AG04450 (cell line): ENCODE measurements around the gene ARMC3. TPM values are rescaled to one million over a fixed set of nuclear protein-coding genes. Genes with fewer than 3 reads are reported as not detected.
A peak's percentile ranks its signal among the peaks of the same experiment; 100 is the strongest.

ENCODE experiments used
- CTCF ChIA-PET: fragments of 300-600, 350-600 bp; formaldehyde crosslinking; extraction: SDS; loops from one replicate; lab custom pipeline; 2022; ENCODE audit warnings: antibody characterized with exemption, inconsistent platforms; lab: Charles Lee
- POLR2A ChIA-PET: fragments of 350-600 bp; formaldehyde crosslinking; extraction: SDS; loops from one replicate; lab custom pipeline; 2021; ENCODE audit warnings: antibody characterized with exemption, inconsistent platforms; lab: Yijun Ruan, JAX
- DNase-seq: peaks from one replicate; pipeline ENCODE4 v3.0.0-alpha.2; 2011; ENCODE audit warnings: low read depth, low spot score
- H3K27ac ChIP-seq: one replicate; pipeline ENCODE4 v1.5.1; 2012; ENCODE audit warnings: low read depth, low read length, control low read depth
- H3K27me3 ChIP-seq: one replicate; pipeline ENCODE4 v1.6.0; 2012; ENCODE audit warnings: low read length; ENCODE audit not compliant: control insufficient read depth, insufficient read depth
- H3K4me3 ChIP-seq: 2 replicates; pipeline ENCODE4 v1.5.1; 2011; ENCODE audit warnings: mild to moderate bottlenecking, low read depth, low read length, control low read depth
- H3K9me3 ChIP-seq: 2 replicates; pipeline ENCODE4 v1.5.1; 2012; ENCODE audit warnings: low read length; ENCODE audit not compliant: control insufficient read depth, insufficient read depth
- polyA minus RNA-seq: library from RNA; depleted of rRNA, polyadenylated mRNA; stranded (reverse); fragments of >200 nt; gene quantifications from 2 replicates; pipeline ENCODE4 v1.2.3, GENCODE V29; 2011; rRNA and poly(A)+ RNA removed
- polyA plus RNA-seq: library from polyadenylated mRNA; depleted of rRNA; stranded (reverse); fragments of >200 nt; gene quantifications from 2 replicates; pipeline ENCODE4 v1.2.3, GENCODE V29; 2011; rRNA removed
- TF ChIP-seq, protein P1 (sequence below): IDR thresholded peaks from 2 replicates; pipeline ENCODE4 v1.5.1; 2011; ENCODE audit warnings: low read depth, low read length, control low read depth, inconsistent platforms

ARMC3 gene
- not detected in 2 replicates for polyA plus RNA-seq
- not detected in 2 replicates for polyA minus RNA-seq

- ChIA-PET CTCF (interaction anchor here (0.6 kb wide), 1 partner anchor 99 kb away, joined by 3 read pairs; no protein-coding TSS in a partner anchor), POLR2A (no interaction called here)
- Histone ChIP-seq H3K4me3 (peak within 1 kb of the TSS; percentile 47), H3K9me3 (no peaks in the 10 kb centered on the region), H3K27me3 (no peaks in the 10 kb centered on the region), H3K27ac (no peak within 1 kb of the TSS)
- TF ChIP-seq, protein P1, sequence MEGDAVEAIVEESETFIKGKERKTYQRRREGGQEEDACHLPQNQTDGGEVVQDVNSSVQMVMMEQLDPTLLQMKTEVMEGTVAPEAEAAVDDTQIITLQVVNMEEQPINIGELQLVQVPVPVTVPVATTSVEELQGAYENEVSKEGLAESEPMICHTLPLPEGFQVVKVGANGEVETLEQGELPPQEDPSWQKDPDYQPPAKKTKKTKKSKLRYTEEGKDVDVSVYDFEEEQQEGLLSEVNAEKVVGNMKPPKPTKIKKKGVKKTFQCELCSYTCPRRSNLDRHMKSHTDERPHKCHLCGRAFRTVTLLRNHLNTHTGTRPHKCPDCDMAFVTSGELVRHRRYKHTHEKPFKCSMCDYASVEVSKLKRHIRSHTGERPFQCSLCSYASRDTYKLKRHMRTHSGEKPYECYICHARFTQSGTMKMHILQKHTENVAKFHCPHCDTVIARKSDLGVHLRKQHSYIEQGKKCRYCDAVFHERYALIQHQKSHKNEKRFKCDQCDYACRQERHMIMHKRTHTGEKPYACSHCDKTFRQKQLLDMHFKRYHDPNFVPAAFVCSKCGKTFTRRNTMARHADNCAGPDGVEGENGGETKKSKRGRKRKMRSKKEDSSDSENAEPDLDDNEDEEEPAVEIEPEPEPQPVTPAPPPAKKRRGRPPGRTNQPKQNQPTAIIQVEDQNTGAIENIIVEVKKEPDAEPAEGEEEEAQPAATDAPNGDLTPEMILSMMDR: no peak
- DNase-seq: no peak
Measured at GRCh38 chr10:22927661-22928403, at the start of gene ARMC3. ARMC3 (plus strand) TSS chr10:22928053; CDS start chr10:22931997, 3,944 bp downstream.

DNA sequence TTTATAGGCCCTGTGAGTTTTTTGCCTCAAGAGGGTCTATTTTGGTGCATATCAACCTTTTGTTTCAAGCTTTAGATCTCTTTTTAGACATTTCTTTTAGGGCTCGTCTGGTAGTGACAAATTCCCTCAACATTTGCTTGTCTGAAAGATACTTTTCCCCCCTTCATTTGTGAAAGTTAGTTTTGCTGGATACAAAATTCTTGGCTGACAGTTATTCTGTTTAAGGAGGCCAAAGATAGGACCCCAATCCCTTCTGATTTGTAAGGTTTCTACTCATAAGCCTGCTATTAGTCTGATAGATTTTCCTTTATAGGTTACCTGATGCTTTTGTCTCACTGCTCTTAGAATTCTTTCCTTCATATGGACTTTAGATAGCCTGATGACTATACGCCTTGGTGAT lies 36.1 kb upstream of the ARMC3 start:
- H3K4me3 ChIP-seq: no peak overlapping the region
- no peaks in the 10 kb centered on the region for H3K27me3 ChIP-seq
- POLR2A ChIA-PET: no interaction called here
- TF ChIP-seq, protein P1: no peak
- no peak for DNase-seq
- CTCF ChIA-PET: no interaction called here
- H3K9me3 ChIP-seq: no peaks in the 10 kb centered on the region
- no peak overlapping the region for H3K27ac ChIP-seq

GRCh38 chr10:22893781-22894180 lies 34.1 kb upstream of the ARMC3 start:
- no peak overlapping the region for H3K4me3 ChIP-seq
- H3K9me3 ChIP-seq: no peaks in the 10 kb centered on the region
- ChIA-PET POLR2A (no interaction called here), CTCF (no interaction called here)
- no peak for DNase-seq
- no peaks in the 10 kb centered on the region for H3K27me3 ChIP-seq
- no peak overlapping the region for H3K27ac ChIP-seq
- TF ChIP-seq, protein P1: no peak

GRCh38 chr10:22894714-22895113 lies 33.1 kb upstream of the ARMC3 start:
- H3K27me3 ChIP-seq: no peaks in the 10 kb centered on the region
- H3K27ac ChIP-seq: no peak overlapping the region
- TF ChIP-seq, protein P1: no peak
- no peaks in the 10 kb centered on the region for H3K9me3 ChIP-seq
- no peak for DNase-seq
- ChIA-PET POLR2A (no interaction called here), CTCF (no interaction called here)
- H3K4me3 ChIP-seq: no peak overlapping the region

DNA sequence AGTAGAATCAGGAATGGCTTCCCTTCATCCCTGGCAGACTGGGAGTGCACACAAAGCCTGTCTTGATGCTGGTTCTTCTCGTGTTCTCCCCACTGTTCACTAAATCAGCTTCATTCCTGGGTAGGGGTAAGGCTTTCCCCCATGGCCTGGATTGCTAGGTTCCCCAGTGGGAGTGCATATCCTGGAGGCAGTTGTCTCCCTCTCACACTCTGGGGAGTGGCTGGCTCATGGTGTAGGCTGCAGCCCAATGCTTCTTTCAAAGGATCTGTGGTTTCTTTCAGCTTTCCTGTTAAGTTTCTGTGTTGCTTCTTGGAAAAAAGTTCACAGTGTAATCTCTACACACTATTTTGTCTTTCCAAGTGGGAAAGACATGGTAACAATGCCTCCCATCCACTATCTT lies 32.6 kb upstream of the ARMC3 start:
- no peaks in the 10 kb centered on the region for H3K9me3 ChIP-seq
- ChIA-PET CTCF (no interaction called here), POLR2A (no interaction called here)
- TF ChIP-seq, protein P1: no peak
- no peak overlapping the region for H3K4me3 ChIP-seq
- H3K27ac ChIP-seq: no peak overlapping the region
- no peaks in the 10 kb centered on the region for H3K27me3 ChIP-seq
- DNase-seq: no peak
